ENCODE results near the gene FAM163B.

FAM163B gene

DNA sequence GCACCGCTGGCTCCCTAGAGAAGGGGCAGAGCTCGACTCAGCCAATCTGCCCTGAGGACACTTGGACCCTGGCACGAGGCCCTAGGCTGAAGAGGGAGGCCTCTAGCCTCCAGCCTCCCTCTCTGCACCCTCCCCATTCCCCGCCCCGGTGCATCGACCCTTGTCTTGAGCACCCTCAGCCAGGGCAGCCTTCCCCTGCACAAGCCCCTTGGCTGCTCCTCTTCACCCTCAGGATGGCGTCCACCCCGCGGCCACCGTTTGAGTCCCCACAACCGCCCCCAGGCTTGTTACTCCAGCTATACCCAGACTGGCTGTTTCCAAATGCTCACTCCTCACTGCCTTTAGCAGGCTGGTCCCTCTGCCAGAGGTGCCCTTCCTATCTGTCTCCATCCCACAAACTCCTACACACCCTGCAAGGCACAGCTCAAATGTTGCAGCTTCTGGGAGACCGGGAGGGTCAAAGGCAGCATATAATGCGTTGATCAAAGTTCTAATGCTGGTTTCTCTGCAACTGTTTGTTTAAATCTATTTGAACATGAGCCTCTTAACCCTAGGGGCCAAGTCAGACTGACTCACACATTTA lies 6.5 kb upstream of the FAM163B start:
- no peak for DNase-seq (ENCODE audit: low spot score)

DNA sequence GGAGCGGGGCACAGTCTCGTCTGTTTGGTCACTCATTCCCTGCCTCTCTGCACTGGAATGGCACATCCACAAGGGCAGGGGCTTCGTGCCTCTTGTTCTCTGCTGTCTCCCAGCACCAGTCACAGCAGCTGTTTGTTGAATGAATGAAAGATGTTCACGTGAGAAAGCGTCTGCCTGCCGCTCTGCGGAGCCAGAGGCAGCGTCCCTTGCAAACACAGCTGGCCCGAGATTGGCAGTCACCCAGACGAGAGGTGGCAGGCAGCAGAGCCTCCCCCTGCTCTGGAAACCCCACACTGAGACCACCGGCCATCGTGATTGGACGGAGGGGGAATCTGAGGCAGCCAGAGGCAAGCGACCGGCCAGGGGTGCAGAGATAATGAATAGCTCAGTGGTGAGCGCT lies 6.0 kb upstream of the FAM163B start:
- DNase-seq (ENCODE audit: low spot score), result no peak

DNA sequence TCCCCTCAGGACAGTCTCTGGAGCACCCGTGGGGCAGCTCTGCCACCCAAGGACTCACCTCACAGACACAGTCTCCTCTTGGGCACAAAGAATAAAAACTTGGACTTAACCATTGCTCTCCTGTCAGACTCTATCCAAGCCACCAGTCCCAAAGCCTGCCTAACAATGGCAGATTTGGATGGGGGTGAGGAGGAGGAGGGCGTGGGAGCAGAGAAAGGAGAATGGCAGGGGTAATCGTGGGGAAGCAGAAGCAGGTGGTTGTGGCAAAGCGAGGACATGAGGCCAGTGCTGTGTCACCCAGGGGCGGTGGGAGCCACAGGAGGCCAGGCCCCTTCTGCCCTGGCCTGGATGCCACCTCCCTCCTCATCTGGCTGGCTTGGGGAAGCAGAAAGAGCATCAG lies 5.5 kb upstream of the FAM163B start:
- no peak for DNase-seq (ENCODE audit: low spot score)

DNA sequence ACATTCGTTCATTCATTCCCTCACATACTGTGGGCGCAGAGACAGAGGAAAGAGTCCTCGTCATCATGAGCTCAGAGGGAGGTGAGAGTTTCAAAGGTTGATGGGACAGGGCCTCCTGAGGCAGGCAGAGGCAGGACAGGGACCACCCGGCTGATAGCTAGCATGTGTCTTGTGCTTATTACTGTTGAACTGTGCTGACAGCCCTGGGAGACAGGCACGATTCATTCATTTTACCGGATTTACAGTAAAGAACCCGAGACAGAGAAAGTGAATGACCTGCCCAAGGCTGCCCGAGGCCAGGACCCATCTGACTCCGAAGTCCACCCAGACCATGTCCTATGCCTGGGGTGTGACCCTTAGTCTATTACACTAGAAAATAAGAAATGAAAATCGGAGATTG lies 4.9 kb upstream of the FAM163B start:
- no peak for DNase-seq (ENCODE audit: low spot score)

DNA sequence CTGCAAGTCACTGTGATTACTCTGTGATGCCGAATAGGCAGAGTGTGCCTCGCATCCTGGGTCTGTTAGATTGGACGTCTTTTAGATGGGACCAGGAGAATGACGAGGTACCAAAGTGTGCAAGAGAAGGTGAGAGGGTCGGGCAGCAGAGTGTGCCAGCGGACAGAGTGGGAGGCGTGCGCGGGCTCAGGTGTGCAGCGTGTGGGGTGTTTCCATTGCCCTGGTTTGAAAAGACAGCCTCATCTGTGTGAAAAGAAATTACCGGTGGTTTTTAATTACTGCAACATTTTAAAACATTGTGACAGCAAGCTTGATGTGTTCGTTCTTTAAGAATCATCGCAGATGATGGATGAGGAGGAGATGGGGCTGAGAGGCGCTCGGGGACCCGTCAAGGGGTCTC lies 4.2 kb upstream of the FAM163B start:
- DNase-seq (ENCODE audit: low spot score), result no peak

DNA sequence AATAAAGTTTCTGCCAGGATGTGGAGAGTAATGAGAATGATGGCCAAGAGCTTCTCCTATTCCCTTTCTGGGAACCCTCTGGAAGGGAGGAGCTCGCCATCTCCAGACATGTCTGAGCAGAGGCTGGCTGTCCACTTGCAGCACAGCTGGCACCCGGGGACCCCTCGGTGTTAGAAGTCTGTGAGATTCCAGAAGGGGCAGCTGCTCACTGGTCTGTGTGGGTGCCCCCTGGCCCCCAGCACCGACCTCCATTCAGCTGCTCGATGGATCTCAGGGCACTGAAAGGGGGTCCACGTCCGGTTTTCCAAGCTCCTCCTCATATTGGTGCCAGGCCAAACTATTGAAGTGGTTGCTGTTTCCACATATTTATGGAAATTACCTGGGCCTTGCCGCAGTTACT lies 3.6 kb upstream of the FAM163B start:
- DNase-seq (ENCODE audit: low spot score), result no peak

DNA sequence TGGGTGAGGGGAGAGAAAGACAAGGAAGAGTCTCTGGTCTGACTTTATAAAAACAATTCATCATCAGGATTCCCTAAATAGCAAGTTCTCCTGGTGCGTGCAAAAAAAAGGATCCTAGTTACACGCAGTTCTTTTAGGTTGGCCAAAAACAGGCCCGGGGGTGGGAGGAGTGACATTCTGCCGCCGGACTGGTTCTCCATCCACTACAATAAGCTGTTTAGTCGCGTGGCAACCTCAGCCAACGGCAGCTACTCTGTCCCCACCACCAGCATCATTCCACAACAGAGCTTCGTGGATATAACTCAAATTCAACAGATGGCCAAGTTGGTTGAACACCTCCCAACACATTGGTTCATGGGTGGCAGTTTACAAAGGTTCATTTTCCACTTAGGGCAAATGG lies 2.9 kb upstream of the FAM163B start:
- no peak for DNase-seq (ENCODE audit: low spot score)

DNA sequence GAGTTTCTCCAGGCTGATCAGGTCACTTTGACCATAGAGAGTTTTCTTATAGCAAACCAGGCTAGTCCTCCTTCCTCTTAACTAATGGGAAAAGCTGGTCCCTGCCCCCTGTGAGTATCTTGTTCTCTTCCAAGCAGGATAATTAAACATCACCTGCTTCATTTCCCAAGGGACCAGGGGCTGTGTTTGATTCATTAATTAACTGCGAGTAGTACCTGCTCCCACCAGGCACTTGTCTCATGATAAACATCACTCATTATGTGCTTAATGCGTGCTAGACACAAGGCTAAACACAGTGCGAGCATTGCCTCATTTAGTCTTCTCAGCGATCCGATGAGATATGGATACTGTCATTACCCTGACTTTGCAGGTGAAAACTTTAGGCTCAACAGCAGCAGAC lies 1.7 kb upstream of the FAM163B start:
- no peak for DNase-seq (ENCODE audit: low spot score)

DNA sequence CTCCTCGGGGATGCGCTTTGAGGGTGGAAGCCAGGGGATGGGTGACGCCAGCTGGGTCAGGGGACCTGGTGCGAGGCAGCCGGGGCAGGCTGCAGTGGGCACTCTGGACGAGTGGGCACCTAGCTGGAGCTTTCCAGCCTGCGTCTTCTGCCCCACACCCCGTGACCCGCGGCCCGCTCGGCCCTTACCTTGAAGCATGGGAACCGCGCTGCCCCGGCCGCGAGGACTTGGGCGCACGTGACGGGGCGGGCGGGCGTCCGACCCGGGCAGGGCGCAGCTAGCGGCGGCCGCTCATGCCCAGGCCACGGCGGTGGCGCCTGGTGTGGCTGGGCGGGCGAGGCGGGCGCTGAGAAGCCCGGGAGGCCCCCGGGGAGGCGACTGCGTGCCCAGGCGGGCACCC lies 300 bp downstream of the FAM163B start:
- DNase-seq (ENCODE audit: low spot score), result no peak

DNA sequence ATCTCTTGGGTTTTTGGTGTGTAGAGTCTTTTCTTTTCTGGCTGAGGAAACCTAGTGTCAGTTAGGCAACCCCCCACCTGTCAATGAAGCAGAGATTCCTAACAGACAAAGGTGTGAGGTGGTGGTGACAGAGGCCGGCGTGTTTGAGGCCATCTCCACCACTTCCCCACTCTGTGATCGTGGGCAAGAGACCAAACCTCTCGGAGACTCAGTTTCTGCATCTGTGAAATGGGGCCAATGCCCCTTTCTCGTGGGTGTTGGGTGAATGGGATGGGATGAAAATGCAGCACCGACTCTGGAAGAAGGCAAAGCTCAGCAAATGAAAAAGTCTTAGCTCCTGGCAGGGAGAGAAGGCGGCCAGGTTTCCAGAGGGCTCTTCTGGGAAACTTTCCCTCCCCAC lies 807 bp downstream of the FAM163B start:
- no peak for DNase-seq (ENCODE audit: low spot score)

DNA sequence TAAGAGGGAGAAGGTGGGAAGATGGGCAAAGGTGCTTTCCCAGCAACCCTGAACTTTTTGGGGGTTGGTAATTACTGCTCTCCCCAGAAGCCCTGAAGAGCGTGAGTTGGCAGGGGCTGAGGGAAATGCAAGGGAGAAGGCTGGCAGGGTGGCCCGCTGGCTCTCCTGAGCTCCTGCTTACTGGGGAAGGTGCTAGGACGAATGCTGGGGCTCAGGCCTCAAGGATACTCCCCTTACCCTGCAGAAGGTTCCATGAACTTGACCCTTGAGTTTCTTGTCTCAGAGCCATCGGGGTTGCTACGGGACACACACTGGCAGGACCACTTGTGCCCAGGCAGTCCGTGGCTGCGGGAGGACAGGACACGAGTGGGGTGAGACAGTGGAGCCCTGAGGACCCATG lies 1.2 kb downstream of the FAM163B start:
- no peak for DNase-seq (ENCODE audit: low spot score)

DNA sequence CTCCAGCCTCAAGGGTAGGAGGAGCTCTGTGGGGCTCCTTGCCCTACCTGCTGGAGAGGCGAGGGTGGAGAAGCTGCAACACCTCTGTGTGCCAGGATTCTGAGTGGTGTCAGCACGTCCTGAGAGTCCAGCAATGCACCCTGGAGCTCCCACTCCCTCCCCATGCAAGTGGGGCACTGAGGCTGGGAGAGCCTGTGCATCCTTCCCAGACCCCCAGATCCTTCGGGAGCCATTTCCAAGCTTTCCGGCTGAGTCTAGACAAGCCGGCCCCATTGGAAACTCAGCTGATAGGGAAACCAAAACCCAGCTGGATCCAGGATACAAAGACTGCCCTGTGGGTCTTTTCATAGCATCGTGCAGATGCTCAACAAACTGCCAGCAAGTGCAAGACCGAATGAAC lies 1.8 kb downstream of the FAM163B start:
- no peak for DNase-seq (ENCODE audit: low spot score)

DNA sequence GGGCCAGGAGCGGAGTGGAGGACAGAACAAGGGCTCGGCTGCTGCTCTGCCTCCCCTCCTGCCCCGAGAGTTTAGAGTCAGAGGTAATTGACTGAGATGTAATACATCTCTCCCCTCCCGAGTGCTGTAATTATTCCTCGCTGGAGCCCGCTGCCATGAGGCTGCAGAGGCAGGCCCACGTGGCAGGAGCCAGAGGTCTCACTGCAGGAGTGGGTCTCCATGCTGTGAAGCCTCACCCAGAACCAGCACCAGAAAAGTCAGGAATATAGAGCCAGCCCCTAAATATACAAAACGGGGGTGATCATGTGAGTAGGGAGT lies 2.5 kb downstream of the FAM163B start:
- DNase-seq (ENCODE audit: low spot score), result no peak

DNA sequence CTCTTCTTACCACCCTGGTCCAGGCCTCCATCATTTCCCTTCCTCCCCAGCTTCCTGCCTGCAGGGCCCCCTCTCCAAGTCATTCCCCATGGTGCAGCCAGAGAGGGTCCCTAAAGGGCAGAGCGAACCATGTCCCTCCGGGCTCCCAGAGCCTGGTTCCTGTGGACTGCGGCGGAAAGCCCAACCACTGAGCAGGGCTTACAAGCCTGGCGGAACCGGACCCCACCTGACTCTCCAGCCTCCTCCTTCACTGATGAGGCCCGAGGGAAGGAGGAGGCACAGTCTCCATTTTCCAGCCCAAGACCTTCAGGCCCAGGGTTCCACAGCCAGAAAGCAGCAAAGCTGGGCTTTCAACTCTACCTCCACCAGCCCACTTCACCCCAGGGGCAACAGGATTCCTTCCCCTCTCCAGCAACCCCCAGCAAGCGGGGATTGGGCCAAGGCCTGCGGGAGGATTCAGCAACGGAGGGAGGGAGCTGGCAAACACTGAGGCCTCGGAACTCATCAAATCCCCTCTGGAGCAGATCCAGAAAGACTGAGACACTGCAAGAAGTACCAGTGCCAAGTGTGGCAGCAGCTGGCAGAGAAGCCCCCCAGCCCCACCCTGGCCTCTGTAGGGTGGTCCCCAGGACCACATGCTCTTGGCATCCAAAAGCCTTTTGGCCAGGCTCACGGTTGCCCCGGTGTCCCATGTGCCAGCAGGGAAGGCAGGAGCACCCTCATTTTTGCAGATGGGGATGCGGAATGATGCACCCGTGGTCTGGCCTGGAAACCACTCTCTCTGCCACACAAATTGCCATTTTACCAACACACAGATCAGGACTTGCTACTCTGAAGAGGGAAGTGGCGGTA lies 3.1 kb downstream of the FAM163B start:
- no peak for DNase-seq (ENCODE audit: low spot score)

DNA sequence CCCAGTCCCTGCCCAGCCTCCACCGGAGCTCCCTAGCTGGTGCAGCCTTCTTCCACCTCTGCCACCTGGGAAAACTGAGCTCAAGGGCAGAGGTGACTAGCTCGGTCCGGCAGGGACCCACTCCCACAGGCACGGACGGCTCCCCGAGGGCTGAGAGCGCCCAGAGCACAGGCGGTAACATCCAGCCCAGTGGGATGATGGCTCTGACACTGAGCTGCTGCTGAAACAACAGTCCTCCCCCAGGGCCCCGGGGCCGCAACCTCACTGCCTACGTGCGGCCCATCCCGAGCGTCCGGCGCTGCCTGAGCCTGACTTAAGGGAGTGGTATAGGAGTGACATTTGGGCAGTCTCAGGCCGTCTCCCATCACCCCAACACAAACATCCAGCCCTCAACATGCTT lies 3.7 kb downstream of the FAM163B start:
- no peak for DNase-seq (ENCODE audit: low spot score)

DNA sequence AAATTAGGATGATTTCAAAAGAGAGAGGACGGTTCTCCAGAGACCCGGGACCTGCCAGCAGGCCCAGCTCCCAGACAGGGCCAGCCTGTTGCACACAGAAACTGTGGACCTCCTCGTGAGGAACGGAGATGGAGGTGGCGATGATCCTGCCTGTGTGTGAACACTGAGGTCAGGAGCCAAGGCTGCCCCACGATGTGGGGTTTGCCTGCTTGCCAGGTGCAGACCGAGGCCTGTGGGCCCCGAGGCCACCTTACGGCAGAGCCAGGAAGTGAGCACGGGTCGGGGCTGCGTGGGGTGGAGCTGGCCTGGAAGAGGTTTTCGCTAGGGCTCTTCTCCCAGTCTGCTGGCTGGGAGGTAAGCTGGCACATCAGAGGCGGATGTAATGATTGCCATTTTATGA lies 4.3 kb downstream of the FAM163B start:
- DNase-seq (ENCODE audit: low spot score), result no peak

DNA sequence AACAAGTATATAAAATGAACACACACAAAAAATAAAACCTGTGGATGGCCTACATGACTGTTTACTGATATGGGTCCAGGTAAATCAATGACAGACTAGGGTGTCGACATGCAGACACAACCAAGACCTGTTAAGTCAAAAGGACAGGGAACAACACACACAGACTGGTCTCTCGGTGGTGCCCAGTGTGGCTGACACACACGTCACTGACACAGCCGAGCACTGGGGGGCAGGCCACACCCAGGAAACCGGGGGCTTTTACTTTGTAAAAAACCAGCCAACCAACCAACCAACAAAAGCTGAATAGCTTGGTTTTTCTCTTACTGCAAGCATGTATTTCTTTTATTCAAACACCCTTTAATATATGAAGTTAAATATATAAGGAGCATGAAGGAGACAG lies 5.0 kb downstream of the FAM163B start:
- no peak for DNase-seq (ENCODE audit: low spot score)

DNA sequence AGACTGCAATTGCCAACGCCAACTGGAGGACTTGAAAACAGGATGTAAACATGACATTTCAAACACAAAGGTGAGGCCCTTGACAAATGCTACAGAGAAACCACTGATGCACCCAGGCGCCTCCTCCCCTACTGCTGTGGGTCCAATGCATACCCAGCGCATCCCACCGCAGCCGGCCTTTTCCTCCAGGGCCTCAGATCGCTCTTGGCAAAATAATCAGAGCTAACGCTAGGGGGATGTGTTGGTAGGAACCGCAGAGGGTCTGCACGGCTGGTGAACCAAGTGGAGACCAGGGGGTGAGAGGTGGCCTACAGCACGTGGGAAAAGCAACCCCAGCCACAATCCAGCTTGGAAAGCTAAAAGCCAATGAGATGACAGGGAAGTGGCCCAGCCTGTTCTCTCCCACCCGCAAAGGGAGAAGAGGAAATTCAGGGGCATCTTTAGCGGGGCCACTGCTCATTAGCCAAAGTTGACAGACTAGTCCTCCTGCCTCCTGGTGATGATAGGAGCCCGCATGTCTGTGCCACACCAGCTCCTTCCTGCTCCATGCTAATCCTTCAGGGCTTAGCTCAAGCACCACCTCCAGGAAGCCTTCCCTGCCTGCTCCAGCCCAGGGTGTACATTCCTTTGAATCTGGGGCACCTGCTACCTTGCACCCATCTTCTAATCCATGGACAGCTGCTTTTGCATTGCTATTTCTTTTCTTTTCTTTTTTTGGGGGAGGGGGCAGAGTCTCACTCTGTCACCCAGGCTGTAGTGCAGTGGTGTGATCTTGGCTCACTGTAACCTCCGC lies 5.9 kb downstream of the FAM163B start:
- DNase-seq (ENCODE audit: low spot score), result peak; percentile 55

DNA sequence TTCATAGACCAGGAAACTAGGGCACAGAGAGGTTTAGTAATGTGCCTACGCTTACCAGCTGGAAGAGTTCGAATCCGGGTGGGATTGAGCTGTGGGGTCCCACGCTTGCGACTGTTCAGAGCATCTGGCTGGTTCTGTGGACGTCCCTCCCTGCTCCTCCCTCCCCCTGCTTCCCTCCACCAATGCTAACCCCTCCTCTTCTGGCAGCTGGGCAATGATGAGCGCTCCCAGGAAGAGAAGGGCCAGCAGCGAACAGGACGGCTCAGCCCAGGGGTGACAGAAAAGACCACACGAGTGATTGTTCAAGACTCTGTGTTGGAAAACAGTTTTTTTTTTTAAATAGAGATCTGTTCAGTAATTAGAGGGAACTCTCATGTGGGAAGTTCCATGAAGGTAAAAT lies 6.9 kb downstream of the FAM163B start:
- no peak for DNase-seq (ENCODE audit: low spot score)

DNA sequence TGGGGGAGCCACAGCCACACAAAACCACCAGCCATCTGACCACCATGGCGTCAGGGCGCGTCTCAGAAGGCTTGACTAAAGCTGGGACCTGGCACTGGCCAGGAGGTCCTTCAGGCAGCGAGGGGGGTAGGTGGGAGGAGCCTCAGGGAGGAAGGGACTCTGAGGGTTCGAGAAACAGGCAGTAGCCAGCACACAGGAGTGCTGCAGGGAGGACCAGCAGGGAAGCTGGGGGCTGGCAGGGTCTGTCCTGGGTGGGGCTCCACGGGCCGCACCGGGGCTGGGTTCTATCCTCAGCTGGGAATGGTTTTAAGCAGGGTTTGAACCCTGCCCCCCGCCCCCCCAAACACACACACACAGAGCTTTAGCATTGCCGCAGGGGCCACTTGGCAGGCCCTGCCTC lies 7.4 kb downstream of the FAM163B start:
- DNase-seq (ENCODE audit: low spot score), result no peak

DNA sequence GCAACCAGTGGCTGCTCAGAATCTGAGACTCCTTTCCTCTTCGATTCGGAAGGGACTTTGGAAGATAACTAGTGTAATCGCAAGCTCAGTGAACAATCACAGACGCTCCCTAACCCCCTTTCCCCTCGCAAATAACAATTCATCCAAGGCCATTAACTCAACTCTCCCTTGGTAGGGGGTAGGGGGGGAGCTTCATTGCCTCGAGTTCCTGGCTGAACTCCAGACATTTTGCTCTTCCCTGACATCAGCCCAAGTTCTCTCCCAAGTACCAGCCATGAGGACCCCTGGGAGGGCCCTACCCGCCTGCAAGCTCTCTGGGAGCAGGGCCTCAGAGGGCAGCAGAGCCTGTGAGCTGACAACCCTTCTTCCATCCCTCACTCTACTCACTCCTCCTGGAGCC lies 8.4 kb downstream of the FAM163B start:
- no peak for DNase-seq (ENCODE audit: low spot score)

DNA sequence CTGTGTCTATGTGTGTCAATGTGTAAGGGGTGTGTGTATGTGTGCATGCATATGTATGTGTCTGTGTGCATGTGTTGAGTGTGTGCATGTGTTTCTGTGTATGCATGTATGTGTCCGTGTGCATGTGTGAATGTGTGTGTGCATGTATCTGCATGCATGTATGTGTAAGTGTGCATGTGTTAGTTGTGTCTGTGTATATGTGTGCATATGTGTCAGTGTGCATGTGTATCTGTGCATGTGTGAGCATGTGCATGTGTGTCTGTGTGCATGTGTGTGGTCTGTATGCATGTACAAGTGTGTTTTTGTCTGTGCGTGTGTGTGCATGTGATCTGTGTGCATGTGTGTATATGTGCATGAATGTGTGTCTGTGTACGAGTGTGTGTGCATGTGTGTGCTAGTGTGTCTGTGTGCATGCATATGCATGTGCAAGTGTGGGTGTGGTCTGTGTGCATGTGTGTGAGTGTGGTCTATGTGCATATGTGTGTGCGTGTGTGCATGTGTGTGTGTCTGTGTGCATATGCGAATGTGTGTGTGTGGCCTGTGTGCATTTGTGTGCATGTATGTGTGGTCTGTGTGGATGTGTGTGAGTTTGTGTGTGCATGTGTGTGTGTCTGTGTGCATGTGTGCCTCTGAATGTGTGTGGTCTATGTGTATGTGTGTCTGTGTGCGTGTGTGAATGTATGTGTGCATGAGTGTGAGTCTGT lies 9.6 kb downstream of the FAM163B start:
- DNase-seq (ENCODE audit: low spot score), result no peak

DNA sequence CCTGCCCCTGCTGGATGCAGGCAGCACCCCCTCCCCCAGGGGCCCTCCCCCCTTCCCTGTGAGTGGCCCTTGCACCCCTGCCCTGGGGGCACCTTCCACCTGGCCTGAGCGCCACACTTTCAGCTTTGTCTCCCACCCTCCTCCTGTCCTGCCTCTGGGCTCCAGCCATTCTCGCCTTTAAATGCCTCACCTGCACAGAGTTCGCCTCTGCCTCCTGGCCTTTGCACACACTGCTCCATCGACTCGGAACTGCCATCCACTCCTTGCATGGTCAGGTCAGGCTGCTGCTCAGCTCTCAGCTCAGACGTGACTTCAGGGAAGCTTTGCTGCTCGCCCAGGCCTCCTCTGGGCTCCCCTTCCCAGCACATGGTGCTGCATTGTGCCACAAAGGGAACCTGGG lies 10.2 kb downstream of the FAM163B start:
- no peak for DNase-seq (ENCODE audit: low spot score)
